Activated T-helper 1 cell treated with Interleukin-2 at 50 U/mL for 16 hours (primary cell): Measurements from ENCODE around the gene COG8.
"Not testable (repeated sequence)": the region's sequence is repeated elsewhere in the genome, so short reads cannot be mapped to it uniquely, and the experiment has no call there.

Source experiments
- DNase-seq: peaks from one replicate; pipeline ENCODE4 v3.0.0-alpha.2; 2020; ENCODE audit warnings: low read depth

The COG8 gene, protein sequence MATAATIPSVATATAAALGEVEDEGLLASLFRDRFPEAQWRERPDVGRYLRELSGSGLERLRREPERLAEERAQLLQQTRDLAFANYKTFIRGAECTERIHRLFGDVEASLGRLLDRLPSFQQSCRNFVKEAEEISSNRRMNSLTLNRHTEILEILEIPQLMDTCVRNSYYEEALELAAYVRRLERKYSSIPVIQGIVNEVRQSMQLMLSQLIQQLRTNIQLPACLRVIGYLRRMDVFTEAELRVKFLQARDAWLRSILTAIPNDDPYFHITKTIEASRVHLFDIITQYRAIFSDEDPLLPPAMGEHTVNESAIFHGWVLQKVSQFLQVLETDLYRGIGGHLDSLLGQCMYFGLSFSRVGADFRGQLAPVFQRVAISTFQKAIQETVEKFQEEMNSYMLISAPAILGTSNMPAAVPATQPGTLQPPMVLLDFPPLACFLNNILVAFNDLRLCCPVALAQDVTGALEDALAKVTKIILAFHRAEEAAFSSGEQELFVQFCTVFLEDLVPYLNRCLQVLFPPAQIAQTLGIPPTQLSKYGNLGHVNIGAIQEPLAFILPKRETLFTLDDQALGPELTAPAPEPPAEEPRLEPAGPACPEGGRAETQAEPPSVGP

DNA sequence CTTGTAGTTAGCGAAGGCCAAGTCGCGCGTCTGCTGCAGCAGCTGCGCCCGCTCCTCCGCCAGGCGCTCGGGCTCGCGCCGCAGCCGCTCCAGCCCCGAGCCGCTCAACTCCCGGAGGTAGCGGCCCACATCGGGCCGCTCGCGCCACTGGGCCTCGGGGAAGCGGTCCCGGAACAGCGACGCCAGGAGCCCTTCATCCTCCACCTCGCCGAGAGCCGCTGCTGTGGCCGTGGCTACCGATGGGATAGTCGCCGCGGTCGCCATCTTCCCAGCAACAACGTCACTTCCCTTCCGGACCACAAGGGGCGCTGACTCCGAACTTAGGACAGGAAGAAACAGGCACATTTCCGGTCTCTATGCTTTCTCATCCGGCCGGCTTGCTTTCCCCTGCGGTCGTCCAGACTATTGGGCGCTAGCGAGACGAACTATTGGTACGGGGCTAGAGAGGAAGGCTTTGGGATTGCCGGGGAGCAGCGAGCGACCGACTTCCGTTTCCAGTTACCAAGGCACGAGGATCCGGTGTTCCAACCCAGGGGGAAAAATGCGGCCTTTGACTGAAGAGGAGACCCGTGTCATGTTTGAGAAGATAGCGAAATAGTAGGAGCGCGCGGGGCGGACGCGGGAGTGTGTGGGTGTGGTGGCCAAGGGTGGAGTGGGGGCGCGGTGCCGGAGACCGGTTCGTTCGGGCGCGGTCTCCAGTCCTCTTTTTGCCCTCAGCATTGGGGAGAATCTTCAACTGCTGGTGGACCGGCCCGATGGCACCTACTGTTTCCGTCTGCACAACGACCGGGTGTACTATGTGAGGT lies at the start of gene COG8, which contains the start of gene NIP7:
Gene COG8 (minus strand): TSS at position 276 of the 806 bp plus-strand sequence. CDS start 12 bp downstream, at position 264.
Gene NIP7 (plus strand): TSS at position 484 of the 806 bp plus-strand sequence. CDS start 58 bp downstream, at position 542.
- peak; percentile 83 for DNase-seq

DNA sequence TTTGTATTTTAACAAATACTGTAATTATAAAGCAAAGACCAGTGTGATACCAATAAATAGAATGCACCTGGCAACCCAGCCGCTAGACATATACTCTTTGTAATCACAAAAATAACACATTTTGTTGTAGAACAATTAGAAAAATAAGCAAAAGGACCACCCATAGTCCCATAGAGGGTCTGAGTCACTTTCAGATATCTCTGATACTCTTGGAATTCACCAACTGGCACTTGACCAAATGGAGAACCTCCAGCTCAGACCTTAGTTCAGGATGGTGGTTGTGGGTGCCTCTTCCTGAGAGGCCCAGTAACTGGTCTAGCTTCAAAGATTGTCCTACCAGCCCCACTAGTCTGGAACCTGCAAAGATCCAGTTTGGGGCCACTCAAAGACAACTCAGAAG lies 47.2 kb upstream of the COG8 start:
- no peak for DNase-seq

DNA sequence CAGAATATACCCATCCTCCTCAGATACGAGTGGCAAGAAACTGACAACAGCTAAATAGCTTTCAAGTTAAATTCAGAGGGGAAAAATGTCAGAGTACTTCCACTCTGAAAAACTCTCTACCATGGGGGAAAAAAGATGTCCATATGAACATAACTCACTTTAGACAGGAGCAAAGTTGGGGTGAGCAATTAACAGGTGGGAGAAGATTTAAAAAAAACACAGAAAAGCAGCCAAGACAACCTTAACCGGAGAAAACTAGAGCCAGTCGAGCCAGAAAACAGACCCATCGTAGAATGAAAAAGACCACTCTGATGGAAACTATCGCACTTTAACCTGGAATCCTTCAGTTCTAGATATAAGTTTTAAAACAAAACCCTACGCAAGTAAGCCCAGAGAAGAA lies 45.6 kb upstream of the COG8 start:
- DNase-seq: no peak

DNA sequence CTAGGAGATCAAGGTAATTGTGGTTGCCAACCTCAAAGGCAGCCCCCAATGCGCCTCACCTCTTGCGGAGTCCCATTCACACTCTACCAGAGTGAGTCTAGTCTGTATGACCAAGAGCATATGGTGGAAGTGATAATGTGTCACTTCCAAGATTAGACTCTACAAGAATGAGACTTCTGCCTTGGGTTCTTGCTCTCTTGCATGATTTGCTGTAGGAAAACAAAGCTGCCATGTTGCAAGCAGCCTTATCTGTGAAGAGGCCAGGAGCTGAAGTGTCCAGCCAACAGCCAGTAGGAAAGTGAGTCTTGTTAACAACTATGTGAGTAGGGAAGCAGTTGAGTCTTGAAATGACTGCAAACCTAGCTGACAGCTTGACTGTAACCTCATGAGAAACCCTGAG lies 43.1 kb upstream of the COG8 start:
- no peak for DNase-seq

DNA sequence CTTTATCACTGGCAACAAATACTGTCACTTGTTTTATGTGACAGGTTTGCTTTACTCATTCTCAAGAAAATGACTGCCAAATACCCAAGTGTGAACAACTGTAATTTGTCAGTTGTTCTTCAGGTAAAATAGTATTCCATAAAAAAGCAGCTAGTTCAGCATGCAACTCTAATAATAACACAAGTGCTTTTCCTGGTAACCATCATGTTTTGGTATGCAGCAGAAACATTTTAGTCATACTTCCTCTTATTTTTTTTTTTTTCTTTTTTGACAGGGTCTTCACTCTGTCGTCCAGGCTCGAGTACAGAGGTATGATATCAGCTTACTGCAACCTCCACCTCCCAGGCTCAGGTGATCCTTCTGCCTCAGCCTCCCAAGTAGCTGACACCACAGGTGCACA lies 41.9 kb upstream of the COG8 start:
- no peak for DNase-seq

DNA sequence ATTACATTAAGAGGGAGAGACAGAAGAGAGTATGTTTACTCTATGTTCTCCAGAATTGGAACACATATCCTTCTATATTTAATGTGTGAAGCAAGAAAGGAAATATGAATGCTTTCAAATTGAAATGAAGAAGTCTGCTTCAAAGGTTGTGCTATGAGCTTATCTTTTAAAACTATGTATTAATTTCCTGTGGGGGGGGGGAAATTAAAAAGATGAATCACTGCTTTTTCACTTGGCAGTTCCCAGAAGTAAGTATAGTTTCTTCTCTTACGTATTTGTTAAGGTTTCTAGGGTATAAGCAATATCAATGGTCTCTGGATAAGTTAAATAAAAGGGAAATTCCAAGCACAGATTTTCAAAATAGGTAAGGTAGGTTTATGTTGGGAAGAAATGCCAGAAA lies 39.4 kb upstream of the COG8 start:
- no peak for DNase-seq

DNA sequence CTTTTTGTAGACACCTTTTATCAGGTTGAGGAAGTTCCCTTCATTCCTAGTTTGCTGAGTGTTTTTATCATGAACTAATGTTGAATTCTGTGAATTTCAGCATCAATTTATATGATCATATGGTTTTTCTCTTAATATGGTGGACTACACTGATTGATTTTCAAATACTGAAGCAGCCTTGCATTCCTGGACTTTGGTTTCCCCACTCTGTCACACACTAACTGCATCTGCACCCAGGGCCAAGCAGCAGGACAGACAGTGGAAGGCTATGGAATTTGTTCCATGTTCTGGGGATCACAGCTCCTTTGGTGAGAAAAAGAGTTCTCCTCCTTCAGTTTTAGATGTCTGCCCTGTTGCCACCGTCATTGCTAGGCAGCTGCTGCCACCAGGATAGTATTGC lies 38.7 kb upstream of the COG8 start:
- DNase-seq: no peak

DNA sequence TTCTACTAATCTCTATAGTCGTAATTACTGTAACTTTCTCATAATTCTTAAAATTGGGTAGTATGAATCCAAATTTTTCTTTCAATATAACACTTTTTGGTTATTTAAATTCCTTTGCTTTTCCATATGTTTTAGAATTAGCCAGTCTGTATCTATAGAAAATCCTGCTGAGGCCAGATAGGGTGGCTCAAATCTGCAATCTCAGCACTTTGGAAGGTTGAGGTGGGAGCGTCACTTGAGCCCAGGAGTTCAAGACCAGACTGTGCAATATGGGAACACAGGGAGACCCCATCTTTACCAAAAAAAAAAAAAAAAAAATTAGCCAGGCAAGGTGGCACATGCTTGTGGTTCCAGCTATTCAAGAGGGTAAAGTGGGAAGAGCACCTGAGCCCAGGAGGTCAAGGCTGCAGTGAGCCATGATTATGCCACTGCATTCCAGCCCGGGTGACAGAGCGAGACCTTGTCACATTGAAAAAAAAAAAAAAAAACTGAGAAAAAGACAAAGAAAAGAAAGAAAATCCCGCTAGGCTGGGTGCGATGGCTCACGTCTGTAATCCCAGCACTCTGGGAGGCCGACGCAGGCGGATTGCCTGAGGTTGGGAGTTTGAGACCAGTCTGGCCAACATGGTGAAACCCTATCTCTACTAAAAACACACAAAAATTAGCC lies 37.2 kb upstream of the COG8 start:
- no peak for DNase-seq

DNA sequence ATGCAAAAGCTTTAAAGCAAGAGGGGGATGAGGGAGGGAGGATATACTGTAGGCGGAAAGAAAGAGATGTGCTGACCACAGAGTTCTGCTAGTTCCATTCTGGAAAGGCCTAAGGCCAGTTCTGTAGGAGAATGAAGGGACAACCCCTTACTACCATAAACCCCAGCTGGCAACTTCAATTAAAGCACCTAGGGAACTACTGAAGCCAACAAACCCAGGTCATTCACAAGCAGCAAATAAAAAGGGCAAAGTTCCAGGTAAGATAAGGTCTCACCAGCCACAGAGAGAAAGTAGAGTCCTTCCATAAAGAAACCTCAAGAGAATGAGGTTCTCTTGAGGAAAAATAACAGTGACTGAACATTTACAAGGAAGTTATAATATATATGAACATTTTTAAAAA lies 33.7 kb upstream of the COG8 start:
- no peak for DNase-seq

DNA sequence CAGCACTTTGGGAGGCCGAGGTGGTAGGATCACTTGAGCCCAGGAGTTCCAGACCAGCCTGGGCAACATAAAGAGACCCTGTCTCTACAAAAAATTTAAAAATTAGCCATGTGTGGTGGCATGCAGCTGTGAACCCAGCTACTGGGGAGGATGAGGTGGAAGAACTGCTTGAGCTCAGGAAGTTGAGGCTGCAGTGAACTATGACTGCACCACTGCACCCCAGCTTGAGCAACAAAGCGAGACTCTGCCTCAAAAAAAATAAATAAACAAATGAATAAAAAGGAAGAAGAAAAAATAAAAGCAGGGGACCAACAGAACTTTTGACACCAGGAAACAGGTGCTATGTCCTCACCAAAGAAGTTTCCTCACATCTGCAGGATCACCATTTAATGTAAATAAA lies 32.2 kb upstream of the COG8 start:
- no peak for DNase-seq

DNA sequence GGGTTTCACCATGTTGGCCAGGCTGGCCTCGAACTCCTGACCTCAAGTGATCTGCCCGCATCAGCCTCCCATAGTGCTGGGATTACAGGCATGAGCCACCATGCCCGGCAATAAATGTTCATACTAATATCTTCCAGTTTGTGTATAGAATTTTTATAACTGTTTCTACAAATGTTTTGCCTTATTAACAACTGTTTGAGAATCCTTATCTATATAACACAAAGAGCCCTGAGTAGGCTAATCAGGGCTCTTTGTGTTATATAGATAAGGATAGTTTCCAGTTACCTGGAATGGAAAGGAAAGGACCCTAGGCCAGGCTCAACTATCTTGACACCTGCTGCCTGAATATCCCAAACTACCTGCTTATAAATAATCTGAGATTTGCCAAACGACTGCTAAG lies 29.5 kb upstream of the COG8 start:
- no peak for DNase-seq

DNA sequence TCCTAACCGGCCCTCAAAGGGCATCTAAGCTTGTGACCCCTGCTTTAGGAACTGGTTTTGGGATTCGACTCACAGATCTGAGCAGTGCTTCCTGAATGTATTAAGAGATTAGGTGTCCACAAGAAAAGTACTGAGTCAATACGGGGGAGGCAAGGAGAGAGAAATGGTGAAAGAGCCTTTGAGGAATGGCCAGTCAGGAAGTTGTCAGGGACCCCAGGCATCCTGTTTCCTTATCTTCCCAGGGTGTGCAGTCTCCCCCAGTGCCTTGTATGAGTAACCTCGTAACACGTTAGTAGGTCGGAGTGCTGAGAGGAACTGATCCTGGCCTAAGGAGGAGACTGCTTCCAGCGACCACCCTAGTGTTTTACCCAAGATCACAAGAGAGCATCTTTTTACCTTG lies 28.6 kb upstream of the COG8 start:
- no peak for DNase-seq

DNA sequence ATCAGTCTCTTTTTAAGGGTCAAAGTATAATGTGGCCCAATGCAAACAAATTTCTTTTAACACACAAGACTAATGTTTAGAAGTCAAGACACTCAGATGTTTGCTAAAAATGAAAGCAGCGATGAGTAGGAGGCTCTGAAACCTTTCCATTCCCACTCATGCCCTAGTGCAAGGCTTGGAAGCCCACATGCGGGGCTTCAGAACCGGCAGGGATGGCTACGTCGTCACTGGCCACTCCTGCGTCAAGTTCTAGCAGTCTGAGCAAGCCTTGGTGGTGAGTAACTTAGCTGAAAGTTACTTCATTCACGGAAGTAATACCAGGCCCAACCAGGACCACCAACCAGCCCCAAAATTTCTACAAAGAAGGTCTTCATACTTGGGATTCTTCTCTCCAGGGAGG lies 27.1 kb upstream of the COG8 start:
- DNase-seq: no peak

DNA sequence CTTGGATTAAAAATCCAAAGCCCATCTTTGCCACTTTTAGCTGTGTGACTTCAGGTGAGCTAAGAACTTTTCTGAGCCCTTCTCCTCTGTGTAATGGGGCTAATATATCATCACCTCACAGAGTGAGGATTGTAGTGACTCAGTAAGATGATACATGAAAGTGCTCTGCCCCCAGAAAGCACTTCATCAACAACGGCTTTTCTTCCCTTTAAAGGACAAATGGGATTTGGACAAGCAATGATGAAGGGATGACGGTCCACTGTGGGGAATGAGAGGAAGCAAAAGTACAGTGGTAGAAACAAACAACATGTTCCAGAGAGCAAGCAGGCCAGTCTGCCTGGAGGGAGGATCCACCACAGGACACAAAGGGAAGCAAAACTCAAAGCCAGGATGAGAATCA lies 26.5 kb upstream of the COG8 start:
- DNase-seq: no peak

DNA sequence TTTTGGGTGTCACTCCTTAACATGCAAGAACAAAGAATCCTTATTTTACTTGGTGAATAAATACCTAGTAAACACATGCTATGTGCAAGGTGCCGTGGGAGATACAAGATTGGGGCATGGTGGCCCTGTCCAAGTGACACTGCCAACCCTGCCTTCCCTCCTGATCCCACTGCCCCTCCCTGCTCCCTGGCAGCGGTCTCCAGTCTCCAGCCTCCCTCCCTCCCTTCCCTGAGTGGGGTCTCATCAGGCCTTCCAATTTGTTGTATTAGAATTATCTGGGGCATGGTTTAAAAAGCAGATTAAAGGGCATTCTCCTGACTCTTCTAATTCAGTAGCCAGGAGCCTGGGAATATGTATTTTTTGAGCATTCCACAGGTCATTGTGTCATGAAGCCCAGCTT lies 24.7 kb upstream of the COG8 start:
- DNase-seq: no peak

DNA sequence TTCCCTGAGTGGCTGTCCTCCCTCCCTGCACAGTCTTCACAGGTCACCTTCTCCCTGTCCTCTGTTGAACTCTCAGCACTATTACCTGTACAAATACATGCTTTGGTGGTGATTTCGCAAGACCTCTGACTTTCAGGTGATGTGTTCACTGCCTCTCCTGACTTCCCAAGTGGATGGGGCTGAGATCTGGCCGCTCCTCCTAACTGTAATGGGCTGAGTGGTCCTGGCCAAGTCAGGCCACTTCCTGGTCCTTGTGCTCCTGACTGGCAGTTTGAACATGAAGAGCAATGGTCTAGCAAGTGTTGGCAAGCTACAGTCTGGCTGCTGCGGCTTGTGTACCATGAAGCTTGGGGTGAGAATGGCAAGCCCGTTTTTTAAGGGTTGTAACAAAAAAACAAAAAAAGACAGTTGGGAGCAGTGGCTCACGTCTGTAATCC lies 23.9 kb upstream of the COG8 start:
- no peak for DNase-seq

DNA sequence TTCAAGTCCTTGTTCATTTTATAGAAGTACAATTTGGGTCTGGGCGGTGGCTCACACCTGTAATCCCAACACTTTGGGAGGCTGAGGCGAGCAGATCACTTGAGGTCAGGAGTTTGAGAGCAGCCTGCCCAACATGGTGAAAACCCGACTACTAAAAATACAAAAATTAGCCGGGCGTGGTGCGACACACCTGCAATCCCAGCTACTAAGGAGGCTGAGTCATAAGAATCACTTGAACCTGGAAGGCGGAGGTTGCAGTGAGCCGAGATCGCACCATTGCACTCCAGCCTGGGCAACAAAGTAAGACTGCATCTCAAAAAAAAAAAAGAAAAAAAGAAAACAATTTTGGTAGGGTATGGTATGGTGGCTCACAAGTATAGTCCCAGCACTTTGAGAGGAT lies 20.7 kb upstream of the COG8 start:
- not testable (repeated sequence) for DNase-seq

DNA sequence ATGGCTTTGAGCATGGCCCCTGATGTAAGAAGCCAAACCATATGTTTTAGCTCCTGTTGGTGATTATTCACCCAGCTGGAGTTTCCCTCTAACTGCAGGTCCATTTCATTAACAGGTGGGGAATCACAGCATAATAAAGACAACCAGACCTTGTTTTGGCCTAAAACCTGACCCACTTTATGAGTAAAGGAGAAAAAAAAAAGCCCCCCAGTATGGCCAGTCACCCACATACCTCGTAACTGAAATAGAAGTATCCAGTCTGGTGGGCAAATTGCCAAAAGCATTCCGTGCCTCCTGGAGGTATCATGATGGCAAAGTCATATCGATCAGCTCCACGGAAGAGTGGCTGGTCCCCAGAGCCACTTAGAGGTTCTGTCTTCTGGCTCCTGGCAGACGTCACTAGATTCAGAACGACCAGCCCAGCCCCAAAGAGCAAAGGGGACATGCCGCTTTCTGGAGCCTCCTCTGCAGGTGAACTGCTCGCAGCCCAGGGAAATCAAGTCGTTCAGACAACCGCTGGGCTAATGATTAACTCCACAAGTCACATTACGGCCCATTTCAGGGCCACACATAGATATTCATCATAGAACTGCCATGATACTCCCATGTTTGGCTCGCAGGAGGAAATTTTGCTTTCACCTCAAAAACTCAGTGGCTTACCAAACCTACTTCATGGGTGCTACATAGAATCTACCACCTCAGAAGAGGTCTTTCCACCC lies 12.1 kb upstream of the COG8 start, which contains the start of gene TMED6:
Gene TMED6 (minus strand): TSS at position 478 of the 719 bp plus-strand sequence. CDS start 33 bp downstream, at position 445.
- DNase-seq: no peak

DNA sequence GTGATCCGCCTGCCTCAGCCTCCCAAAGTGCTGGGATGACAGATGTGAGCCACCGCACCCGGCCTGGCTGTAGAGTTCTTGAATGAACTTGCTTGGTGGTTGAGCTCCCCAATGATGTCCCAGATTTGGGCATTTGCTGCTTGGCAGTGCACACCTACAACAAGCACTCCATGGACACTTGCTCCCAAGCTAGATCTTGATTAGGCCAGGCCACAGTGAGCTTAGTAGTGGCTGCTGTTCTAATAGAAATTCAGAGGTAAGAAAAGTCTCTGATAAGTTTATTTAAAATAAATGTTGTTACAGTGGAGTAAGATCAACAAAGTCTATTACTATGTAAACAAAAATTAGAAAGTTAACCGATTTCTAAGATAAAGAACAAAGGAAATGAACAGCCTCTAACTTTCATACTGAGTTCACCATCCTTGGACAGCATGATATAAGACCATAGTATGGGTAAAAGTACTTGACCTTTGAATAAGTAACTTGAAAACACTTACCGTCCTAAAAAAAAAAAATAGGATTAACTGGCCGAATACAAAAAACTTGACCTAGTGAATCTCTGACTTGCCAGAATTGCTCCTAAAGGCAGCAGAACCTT lies 11.3 kb upstream of the COG8 start:
- no peak for DNase-seq

DNA sequence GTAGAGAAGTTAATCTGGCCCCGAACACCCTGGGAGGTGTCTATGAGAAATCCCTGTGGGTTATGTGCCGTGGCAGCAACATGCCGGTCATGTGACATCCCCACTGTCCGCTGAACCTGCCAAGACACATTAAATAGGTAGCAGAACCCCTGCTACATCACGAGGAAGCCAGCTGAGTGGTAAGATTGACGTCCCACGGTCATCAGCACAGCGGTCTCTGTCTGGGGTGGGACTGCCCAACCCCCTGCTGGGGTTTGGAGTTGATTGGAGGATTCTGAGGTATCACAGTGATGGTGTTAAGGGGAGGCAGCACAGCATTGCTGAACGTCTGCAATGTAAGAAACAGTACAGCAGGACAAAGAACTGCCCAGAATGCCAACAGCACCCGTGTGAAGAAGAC lies 10.2 kb upstream of the COG8 start:
- no peak for DNase-seq

DNA sequence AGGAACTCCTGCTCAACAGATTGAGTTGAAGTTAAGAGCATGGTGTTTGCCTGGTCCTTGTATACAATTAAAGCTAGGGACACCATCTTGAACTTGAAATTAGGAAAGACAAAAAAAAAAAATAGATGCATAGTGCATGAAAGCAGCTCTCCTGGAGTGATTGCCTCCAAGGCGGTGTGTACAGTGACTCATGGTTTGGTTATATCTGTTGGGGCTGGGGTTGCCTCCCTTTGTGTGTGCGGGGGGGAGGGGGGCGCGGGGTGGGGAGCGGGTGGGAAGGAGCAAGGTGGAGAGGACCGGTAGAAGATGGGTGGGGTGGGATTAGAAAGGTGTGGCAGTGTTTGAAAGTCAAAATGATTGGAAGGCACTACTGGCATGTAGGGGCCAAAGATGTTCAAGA lies 8.9 kb upstream of the COG8 start:
- no peak for DNase-seq
